Vagina (tissue), 2 donors: ENCODE results near the gene TPST1. TPM values are rescaled to one million over a fixed set of nuclear protein-coding genes. Genes with fewer than 3 reads are reported as not detected.
A peak's percentile ranks its signal among the peaks of the same experiment; 100 is the strongest.

Experiments used
- DNase-seq, 2 donors: peaks; one replicate each; pipeline ENCODE4 v3.0.0-alpha.2; 2017; ENCODE audit errors: extremely low spot score in 2 of 2
- H3K27ac ChIP-seq: fragments of 200-600 bp; sonication (generic); one replicate; pipeline ENCODE4 v1.5.1; 2019
- H3K27me3 ChIP-seq: fragments of 200-600 bp; sonication (generic); one replicate; pipeline ENCODE4 v1.5.1; 2019
- H3K36me3 ChIP-seq, 2 donors: fragments of 200-600 bp; sonication (generic); one replicate each; pipeline ENCODE4 v1.5.1; 2017 to 2019
- H3K4me1 ChIP-seq: fragments of 200-600 bp; sonication (generic); one replicate; pipeline ENCODE4 v1.5.1; 2019
- H3K4me3 ChIP-seq, 2 donors: fragments of 200-600 bp; sonication (generic); 1 replicate in 1 of 2; 2 replicates in 1 of 2; pipeline ENCODE4 v1.5.1; 2016 to 2019
- H3K9me3 ChIP-seq: fragments of 200-600 bp; sonication (generic); one replicate; pipeline ENCODE4 v1.5.1; 2019
- POLR2A ChIP-seq, 2 donors: fragments of 450-650 bp; IDR thresholded peaks; one replicate each; pipeline ENCODE4 v1.6.1; 2017; ENCODE audit warnings: antibody characterized with exemption in 2 of 2, mild to moderate bottlenecking in 2 of 2, moderate library complexity in 2 of 2
- POLR2AphosphoS5 ChIP-seq, 2 donors: sonication (generic); formaldehyde crosslinking; IDR thresholded peaks; one replicate each; pipeline ENCODE4 v1.9.0; 2017; ENCODE audit warnings: antibody characterized with exemption in 2 of 2, mild to moderate bottlenecking in 2 of 2, low read depth in 1 of 2; ENCODE audit not compliant: insufficient read depth in 1 of 2
- intact Hi-C: fragments of 100-400 bp; cut with DNase I; formaldehyde crosslinking; loops from one replicate; pipeline ENCODE4 v1.15.1; 2023
- total RNA-seq: library from RNA; depleted of rRNA; stranded (reverse); fragments of >200 nt; gene quantifications from one replicate; pipeline ENCODE4 v1.2.3, GENCODE V29; 2016
- TF ChIP-seq, protein P1 (sequence below), 3 experiments: fragments of 450-650 bp in 2 of 3; fragments of 200-600 bp in 1 of 3; sonication (generic) in 1 of 3; IDR thresholded peaks; one replicate each; pipeline ENCODE4 v1.5.1; 2017 to 2019; ENCODE audit warnings: antibody characterized with exemption in 3 of 3, mild to moderate bottlenecking in 2 of 3, moderate library complexity in 2 of 3

The TPST1 gene
- total RNA-seq, 1 donor from 2014 or later: 52.3 TPM

DNA sequence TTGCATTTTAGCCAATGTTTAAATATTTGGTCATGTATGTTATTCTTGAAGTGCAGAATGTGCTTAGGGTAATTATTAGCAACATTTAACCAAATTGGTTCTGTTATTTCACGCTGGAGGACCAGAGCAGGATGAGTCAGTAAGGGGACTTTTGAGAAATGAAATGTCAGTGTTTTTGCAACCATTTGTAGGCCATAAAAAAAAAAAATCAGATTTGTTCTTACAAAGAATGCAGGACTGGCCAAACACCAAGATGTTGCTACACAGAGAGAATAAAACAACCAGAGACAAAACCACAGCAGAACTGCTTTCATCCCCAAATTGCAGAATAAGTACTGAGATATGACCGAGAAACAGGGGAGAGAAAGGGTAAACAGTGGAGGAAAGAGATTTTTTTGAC is 62.1 kb downstream of the TPST1 start:
- H3K27me3 ChIP-seq: no peaks in the 10 kb centered on the region
- no peaks in the 10 kb centered on the region for H3K36me3 ChIP-seq
- DNase-seq: no peak
- no peak overlapping the region for H3K4me3 ChIP-seq
- TF ChIP-seq POLR2AphosphoS5 (IDR thresholded peaks at IDR 0.05; ENCODE audit: insufficient read depth in 1 of 2, low read depth in 1 of 2): peak; percentile 52 to 59
- TF ChIP-seq, protein P1, sequence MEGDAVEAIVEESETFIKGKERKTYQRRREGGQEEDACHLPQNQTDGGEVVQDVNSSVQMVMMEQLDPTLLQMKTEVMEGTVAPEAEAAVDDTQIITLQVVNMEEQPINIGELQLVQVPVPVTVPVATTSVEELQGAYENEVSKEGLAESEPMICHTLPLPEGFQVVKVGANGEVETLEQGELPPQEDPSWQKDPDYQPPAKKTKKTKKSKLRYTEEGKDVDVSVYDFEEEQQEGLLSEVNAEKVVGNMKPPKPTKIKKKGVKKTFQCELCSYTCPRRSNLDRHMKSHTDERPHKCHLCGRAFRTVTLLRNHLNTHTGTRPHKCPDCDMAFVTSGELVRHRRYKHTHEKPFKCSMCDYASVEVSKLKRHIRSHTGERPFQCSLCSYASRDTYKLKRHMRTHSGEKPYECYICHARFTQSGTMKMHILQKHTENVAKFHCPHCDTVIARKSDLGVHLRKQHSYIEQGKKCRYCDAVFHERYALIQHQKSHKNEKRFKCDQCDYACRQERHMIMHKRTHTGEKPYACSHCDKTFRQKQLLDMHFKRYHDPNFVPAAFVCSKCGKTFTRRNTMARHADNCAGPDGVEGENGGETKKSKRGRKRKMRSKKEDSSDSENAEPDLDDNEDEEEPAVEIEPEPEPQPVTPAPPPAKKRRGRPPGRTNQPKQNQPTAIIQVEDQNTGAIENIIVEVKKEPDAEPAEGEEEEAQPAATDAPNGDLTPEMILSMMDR (IDR thresholded peaks at IDR 0.05): no peak
- H3K27ac ChIP-seq: peak overlapping the region; percentile 79
- H3K9me3 ChIP-seq: peaks cover 13% of the 10 kb centered on the region
- intact Hi-C loops: loop anchor here (10.0 kb wide), 1 partner anchor 68 kb away; no protein-coding TSS in a partner anchor
- H3K4me1 ChIP-seq: peaks cover 33% of the 10 kb centered on the region

GRCh38 chr7:66269978-66270377 is 64.8 kb downstream of the TPST1 start:
- H3K9me3 ChIP-seq: peaks cover 11% of the 10 kb centered on the region
- H3K4me3 ChIP-seq: no peak overlapping the region
- peaks cover 33% of the 10 kb centered on the region for H3K4me1 ChIP-seq
- TF ChIP-seq POLR2A (IDR thresholded peaks at IDR 0.05): no peak
- TF ChIP-seq, protein P1 (IDR thresholded peaks at IDR 0.05): no peak
- no peak for TF ChIP-seq POLR2AphosphoS5 (IDR thresholded peaks at IDR 0.05; ENCODE audit: insufficient read depth in 1 of 2, low read depth in 1 of 2)
- no peaks in the 10 kb centered on the region for H3K36me3 ChIP-seq
- no peak for DNase-seq
- intact Hi-C loops: loop anchor here (10.0 kb wide), 1 partner anchor 65 kb away; no protein-coding TSS in a partner anchor
- no peaks in the 10 kb centered on the region for H3K27me3 ChIP-seq
- peak overlapping the region; percentile 49 for H3K27ac ChIP-seq

GRCh38 chr7:66272321-66272720 is 67.2 kb downstream of the TPST1 start:
- intact Hi-C loops: no loop called here
- TF ChIP-seq, protein P1 (IDR thresholded peaks at IDR 0.05): no peak
- TF ChIP-seq POLR2AphosphoS5 (IDR thresholded peaks at IDR 0.05; ENCODE audit: insufficient read depth in 1 of 2, low read depth in 1 of 2) (no peak), POLR2A (IDR thresholded peaks at IDR 0.05) (no peak)
- Histone ChIP-seq H3K9me3 (no peaks in the 10 kb centered on the region), H3K4me3 (no peak overlapping the region), H3K27me3 (no peaks in the 10 kb centered on the region), H3K4me1 (peaks cover 27% of the 10 kb centered on the region), H3K27ac (no peak overlapping the region), H3K36me3 (no peaks in the 10 kb centered on the region)
- no peak for DNase-seq

DNA sequence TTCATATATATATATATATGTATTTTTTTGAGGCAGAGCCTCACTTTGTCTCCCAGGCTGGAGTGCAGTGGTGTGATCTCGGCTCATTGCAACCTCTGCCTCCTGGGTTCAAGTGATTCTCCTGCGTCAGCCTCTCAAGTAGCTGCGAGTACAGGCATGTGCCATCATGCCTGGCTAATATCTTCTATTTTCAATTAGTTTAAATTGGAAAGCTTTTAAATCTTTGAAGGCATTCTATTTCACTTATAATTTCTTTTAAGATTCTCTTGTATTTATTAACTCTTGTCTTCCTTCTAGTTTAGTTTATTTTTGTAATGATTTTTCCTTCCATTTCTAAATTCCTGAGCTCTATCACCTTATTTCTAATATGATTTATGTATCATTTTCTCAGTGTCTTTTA is 71.2 kb downstream of the TPST1 start:
- Histone ChIP-seq H3K27me3 (no peaks in the 10 kb centered on the region), H3K36me3 (no peaks in the 10 kb centered on the region), H3K4me3 (no peak overlapping the region), H3K9me3 (no peaks in the 10 kb centered on the region), H3K4me1 (peaks cover 5% of the 10 kb centered on the region), H3K27ac (no peak overlapping the region)
- TF ChIP-seq POLR2AphosphoS5 (IDR thresholded peaks at IDR 0.05; ENCODE audit: insufficient read depth in 1 of 2, low read depth in 1 of 2): no peak
- no peak for TF ChIP-seq POLR2A (IDR thresholded peaks at IDR 0.05)
- TF ChIP-seq, protein P1 (IDR thresholded peaks at IDR 0.05): no peak
- intact Hi-C loops: no loop called here
- DNase-seq: no peak

DNA sequence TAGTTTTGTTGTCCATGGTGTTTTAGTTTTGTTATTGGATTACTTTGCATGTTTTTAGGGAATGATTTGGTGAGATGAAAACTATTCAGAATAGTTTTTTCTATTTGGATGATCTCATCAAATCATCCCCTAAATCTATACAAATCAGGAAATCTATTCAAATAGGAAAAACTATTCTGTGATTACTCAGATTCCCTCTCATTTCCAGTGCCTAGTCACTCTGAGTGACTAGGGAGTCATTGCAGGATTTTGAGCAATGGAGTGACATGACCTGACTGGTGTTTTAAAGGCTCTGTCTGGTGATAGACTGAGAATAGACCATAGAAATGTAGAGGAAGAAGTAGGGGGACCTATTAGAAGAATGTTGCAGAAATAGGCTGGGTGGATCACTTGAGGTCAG is 72.4 kb downstream of the TPST1 start:
- Histone ChIP-seq H3K4me3 (no peak overlapping the region), H3K9me3 (no peaks in the 10 kb centered on the region), H3K27me3 (no peaks in the 10 kb centered on the region), H3K36me3 (no peaks in the 10 kb centered on the region), H3K27ac (no peak overlapping the region), H3K4me1 (peaks cover 16% of the 10 kb centered on the region)
- intact Hi-C loops: no loop called here
- TF ChIP-seq, protein P1 (IDR thresholded peaks at IDR 0.05): no peak
- TF ChIP-seq POLR2AphosphoS5 (IDR thresholded peaks at IDR 0.05; ENCODE audit: insufficient read depth in 1 of 2, low read depth in 1 of 2) (no peak), POLR2A (IDR thresholded peaks at IDR 0.05) (no peak)
- DNase-seq: no peak
